PC-3 (cell line): Measurements from ENCODE around the gene TGIF1.

Experiments used
- EZH2 ChIP-seq: fragments of 300-600 bp; sonication (generic); IDR thresholded peaks from one replicate; pipeline ENCODE4 v1.6.1; 2017; ENCODE audit warnings: antibody characterized with exemption, mild to moderate bottlenecking, low read length; ENCODE audit not compliant: unreplicated experiment
- EZH2phosphoT487 ChIP-seq: fragments of 300-600 bp; sonication (generic); IDR thresholded peaks from 2 replicates; pipeline ENCODE4 v1.6.1; 2018; ENCODE audit warnings: mild to moderate bottlenecking, antibody characterized with exemption, low read length, borderline replicate concordance
- TF ChIP-seq, protein P1 (sequence below): fragments of 300-600 bp; sonication (generic); conservative IDR thresholded peaks from 2 replicates; pipeline ENCODE4 v1.5.1; 2017; ENCODE audit warnings: antibody characterized with exemption, low read depth, mild to moderate bottlenecking, low read length

DNA sequence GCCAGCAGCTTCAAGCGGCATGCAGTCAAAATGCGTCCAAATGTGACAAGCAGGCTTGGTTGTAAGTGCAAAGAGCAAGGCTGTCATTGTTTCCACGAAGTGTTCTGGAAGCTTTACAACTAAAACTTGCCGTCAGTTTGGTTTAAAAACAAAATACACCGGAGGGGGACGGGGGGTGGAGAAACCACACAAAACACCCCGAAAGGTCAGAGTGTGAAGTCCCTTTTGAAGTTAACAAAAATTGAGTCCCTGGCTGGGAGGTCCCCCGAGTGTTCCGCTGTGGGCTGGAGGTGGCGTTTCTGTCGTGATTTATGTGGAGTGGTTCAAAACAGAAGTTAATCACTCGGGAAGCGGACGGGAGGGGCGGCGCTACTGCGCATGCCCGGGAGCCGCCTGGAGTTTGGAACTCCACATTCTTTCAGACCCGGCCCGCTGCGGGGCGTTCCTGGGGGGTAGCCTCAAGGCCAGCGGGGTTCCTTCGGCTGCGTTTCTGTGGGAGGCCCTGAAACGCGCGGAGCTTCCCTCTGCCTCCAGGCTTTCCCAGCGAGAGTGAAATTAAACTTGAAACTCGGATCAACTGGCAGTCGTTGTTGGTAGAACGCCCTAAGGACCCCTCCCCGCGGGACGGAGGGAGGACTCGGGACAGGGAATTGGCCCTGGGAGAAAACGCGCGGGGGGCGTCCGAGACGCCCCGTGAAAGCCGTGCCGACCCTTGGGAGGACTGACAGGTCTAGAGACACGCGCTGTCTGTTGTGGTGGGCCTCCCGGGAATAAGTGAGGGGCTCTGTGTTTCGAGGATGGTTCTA is 1.4 kb downstream of the TGIF1 start:
- TF ChIP-seq, protein P1, sequence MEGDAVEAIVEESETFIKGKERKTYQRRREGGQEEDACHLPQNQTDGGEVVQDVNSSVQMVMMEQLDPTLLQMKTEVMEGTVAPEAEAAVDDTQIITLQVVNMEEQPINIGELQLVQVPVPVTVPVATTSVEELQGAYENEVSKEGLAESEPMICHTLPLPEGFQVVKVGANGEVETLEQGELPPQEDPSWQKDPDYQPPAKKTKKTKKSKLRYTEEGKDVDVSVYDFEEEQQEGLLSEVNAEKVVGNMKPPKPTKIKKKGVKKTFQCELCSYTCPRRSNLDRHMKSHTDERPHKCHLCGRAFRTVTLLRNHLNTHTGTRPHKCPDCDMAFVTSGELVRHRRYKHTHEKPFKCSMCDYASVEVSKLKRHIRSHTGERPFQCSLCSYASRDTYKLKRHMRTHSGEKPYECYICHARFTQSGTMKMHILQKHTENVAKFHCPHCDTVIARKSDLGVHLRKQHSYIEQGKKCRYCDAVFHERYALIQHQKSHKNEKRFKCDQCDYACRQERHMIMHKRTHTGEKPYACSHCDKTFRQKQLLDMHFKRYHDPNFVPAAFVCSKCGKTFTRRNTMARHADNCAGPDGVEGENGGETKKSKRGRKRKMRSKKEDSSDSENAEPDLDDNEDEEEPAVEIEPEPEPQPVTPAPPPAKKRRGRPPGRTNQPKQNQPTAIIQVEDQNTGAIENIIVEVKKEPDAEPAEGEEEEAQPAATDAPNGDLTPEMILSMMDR, result no peak
- TF ChIP-seq EZH2, result no peak
- TF ChIP-seq EZH2phosphoT487, result no peak
